NT2/D1 (cell line): ENCODE results near the gene CLSTN3.

Experiments used
- SUZ12 ChIP-seq: IDR thresholded peaks from 2 replicates; pipeline ENCODE4 v1.6.1; 2011; ENCODE audit not compliant: insufficient read length, insufficient read depth; ENCODE audit errors: extremely low read depth
- YY1 ChIP-seq: IDR thresholded peaks from 2 replicates; pipeline ENCODE4 v1.6.1; 2011; ENCODE audit not compliant: insufficient read length, insufficient read depth
- ZNF274 ChIP-seq: IDR thresholded peaks from 2 replicates; pipeline ENCODE4 v1.6.1; 2011; ENCODE audit warnings: mild to moderate bottlenecking, low read depth, low read length

GRCh38 chr12:7096006-7096932, 33.9 kb upstream of the CLSTN3 start:
- no peak for TF ChIP-seq YY1
- TF ChIP-seq ZNF274: no peak
- TF ChIP-seq SUZ12: no peak
